Hepatocyte (in vitro differentiated cells): ENCODE results near the gene RIN3.

Experiments
- CTCF ChIP-seq: fragments of 200-600 bp; sonication (generic); IDR thresholded peaks from 2 replicates; pipeline ENCODE4 v1.5.1; 2016; ENCODE audit warnings: antibody characterized with exemption, mild to moderate bottlenecking; ENCODE audit not compliant: poor library complexity
- EZH2 ChIP-seq: fragments of 200-600 bp; sonication (generic); IDR thresholded peaks from 2 replicates; pipeline ENCODE4 v1.6.1; 2016; ENCODE audit warnings: antibody characterized with exemption, mild to moderate bottlenecking, borderline replicate concordance
- EZH2phosphoT487 ChIP-seq: fragments of 200-600 bp; sonication (generic); IDR thresholded peaks from one replicate; pipeline ENCODE4 v1.6.1; 2018; ENCODE audit warnings: antibody characterized with exemption, mild to moderate bottlenecking, low read depth, moderate library complexity; ENCODE audit not compliant: unreplicated experiment, severe bottlenecking

- TF ChIP-seq EZH2 (no peak), CTCF (no peak), EZH2phosphoT487 (no peak)
These were observed 1.9 kb upstream of the RIN3 start for GRCh38 chr14:92511453-92512238.
